Smooth muscle cell (in vitro differentiated cells): ENCODE measurements around the gene CELA2B. TPM values are rescaled to one million over a fixed set of nuclear protein-coding genes. Genes with fewer than 3 reads are reported as not detected.

ENCODE experiments used
- DNase-seq: peaks from one replicate; lab custom pipeline; 2025; ENCODE audit not compliant: unreplicated experiment; lab: John Stamatoyannopoulos, UW
- H2AFZ ChIP-seq: fragments of 200-600 bp; sonication (generic); 2 replicates; pipeline ENCODE4 v1.6.0; 2016; ENCODE audit warnings: antibody characterized with exemption, low read depth, mild to moderate bottlenecking
- H3F3A ChIP-seq: fragments of 200-600 bp; sonication (generic); 2 replicates; pipeline ENCODE4 v1.6.0; 2017; ENCODE audit warnings: antibody characterized with exemption, low read depth
- H3K27ac ChIP-seq: fragments of 200-600 bp; sonication (generic); 2 replicates; pipeline ENCODE4 v1.5.1; 2016; ENCODE audit warnings: low read depth, mild to moderate bottlenecking
- H3K27me3 ChIP-seq: fragments of 200-600 bp; sonication (generic); 2 replicates; pipeline ENCODE4 v1.6.1; 2016; ENCODE audit warnings: low read depth, mild to moderate bottlenecking
- H3K36me3 ChIP-seq: fragments of 200-600 bp; sonication (generic); 2 replicates; pipeline ENCODE4 v1.5.1; 2016; ENCODE audit warnings: low read depth
- H3K4me1 ChIP-seq: fragments of 200-600 bp; sonication (generic); 2 replicates; pipeline ENCODE4 v1.5.1; 2016; ENCODE audit warnings: low read depth
- H3K4me2 ChIP-seq: fragments of 200-600 bp; sonication (generic); 2 replicates; pipeline ENCODE4 v1.6.0; 2016; ENCODE audit warnings: mild to moderate bottlenecking
- H3K4me3 ChIP-seq: fragments of 200-600 bp; sonication (generic); 2 replicates; pipeline ENCODE4 v1.5.1; 2016; ENCODE audit warnings: mild to moderate bottlenecking
- H3K79me2 ChIP-seq: fragments of 200-600 bp; sonication (generic); 2 replicates; pipeline ENCODE4 v1.6.0; 2016; ENCODE audit warnings: low read depth, mild to moderate bottlenecking
- H3K9ac ChIP-seq: fragments of 200-600 bp; sonication (generic); 2 replicates; pipeline ENCODE4 v1.6.0; 2016; ENCODE audit warnings: low read depth
- H3K9me3 ChIP-seq: fragments of 200-600 bp; sonication (generic); replicated peaks from 2 replicates; pipeline ENCODE4 v1.5.1; 2016; ENCODE audit warnings: low read depth
- H4K20me1 ChIP-seq: fragments of 200-600 bp; sonication (generic); 2 replicates; pipeline ENCODE4 v1.6.0; 2016; ENCODE audit warnings: low read depth
- WGBS: methylation state at CpG from one replicate; pipeline ENCODE4 v1.1.7; 2016; ENCODE audit warnings: low lambda C conversion rate; 5-methylcytosine and 5-hydroxymethylcytosine counted together
- polyA plus RNA-seq: library from polyadenylated mRNA; unstranded; fragments of >200 nt; fragmentation: Nextera tagmentation; extraction: Ambion mirVana; gene quantifications from 2 replicates; pipeline ENCODE4 v1.2.1, GENCODE V29; 2016
- total RNA-seq: library from RNA; depleted of rRNA; stranded (reverse); fragments of >200 nt; gene quantifications from 2 replicates; pipeline ENCODE4 v1.2.3, GENCODE V29; 2014
- TF ChIP-seq, protein P1 (sequence below): fragments of 200-600 bp; sonication (generic); IDR thresholded peaks from 2 replicates; pipeline ENCODE4 v1.5.1; 2017; ENCODE audit warnings: borderline replicate concordance, mild to moderate bottlenecking, antibody characterized with exemption; ENCODE audit not compliant: insufficient read depth, poor library complexity, severe bottlenecking

The CELA2B gene
- total and polyA plus RNA-seq, 2 experiments from 2014 or later: not detected

DNA sequence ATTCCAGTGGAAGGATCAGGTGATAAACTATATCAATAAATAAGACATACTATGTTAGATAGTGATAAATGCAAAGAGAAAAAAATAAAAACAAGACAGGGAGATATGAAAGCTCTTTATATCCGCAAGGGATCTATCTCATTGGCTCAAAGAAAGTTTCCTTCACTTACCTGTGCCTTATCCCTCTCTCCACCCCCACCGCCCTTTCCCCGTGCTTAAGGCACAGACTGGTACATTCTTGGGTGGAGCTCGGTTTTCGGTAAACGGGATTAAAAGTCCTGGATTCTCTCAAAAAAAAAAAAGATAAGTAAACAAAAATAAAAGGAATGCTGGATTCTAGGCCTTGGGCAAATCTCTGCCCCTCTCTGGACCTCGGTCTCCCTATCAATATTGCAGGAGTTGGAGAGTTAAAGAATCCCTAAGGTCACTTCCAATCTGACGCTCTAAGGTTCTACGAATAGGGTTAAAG lies 50.2 kb downstream of the CELA2B start:
- DNase-seq: no peak
- Histone ChIP-seq H3F3A (peaks cover 8% of the 10 kb centered on the region), H3K27ac (peak overlapping the region; percentile 99), H3K9me3 (no peaks in the 10 kb centered on the region), H3K4me2 (peak overlapping the region; percentile 79), H2AFZ (peak overlapping the region; percentile 49), H4K20me1 (peaks cover 6% of the 10 kb centered on the region), H3K9ac (peak overlapping the region; percentile 67), H3K36me3 (no peaks in the 10 kb centered on the region), H3K27me3 (no peaks in the 10 kb centered on the region), H3K4me1 (peaks cover 27% of the 10 kb centered on the region), H3K79me2 (peaks cover 36% of the 10 kb centered on the region), H3K4me3 (peak overlapping the region; percentile 87)
- TF ChIP-seq, protein P1, sequence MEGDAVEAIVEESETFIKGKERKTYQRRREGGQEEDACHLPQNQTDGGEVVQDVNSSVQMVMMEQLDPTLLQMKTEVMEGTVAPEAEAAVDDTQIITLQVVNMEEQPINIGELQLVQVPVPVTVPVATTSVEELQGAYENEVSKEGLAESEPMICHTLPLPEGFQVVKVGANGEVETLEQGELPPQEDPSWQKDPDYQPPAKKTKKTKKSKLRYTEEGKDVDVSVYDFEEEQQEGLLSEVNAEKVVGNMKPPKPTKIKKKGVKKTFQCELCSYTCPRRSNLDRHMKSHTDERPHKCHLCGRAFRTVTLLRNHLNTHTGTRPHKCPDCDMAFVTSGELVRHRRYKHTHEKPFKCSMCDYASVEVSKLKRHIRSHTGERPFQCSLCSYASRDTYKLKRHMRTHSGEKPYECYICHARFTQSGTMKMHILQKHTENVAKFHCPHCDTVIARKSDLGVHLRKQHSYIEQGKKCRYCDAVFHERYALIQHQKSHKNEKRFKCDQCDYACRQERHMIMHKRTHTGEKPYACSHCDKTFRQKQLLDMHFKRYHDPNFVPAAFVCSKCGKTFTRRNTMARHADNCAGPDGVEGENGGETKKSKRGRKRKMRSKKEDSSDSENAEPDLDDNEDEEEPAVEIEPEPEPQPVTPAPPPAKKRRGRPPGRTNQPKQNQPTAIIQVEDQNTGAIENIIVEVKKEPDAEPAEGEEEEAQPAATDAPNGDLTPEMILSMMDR: no peak
- WGBS: 7% methylated on average over 9 of the region's 9 CpGs

DNA sequence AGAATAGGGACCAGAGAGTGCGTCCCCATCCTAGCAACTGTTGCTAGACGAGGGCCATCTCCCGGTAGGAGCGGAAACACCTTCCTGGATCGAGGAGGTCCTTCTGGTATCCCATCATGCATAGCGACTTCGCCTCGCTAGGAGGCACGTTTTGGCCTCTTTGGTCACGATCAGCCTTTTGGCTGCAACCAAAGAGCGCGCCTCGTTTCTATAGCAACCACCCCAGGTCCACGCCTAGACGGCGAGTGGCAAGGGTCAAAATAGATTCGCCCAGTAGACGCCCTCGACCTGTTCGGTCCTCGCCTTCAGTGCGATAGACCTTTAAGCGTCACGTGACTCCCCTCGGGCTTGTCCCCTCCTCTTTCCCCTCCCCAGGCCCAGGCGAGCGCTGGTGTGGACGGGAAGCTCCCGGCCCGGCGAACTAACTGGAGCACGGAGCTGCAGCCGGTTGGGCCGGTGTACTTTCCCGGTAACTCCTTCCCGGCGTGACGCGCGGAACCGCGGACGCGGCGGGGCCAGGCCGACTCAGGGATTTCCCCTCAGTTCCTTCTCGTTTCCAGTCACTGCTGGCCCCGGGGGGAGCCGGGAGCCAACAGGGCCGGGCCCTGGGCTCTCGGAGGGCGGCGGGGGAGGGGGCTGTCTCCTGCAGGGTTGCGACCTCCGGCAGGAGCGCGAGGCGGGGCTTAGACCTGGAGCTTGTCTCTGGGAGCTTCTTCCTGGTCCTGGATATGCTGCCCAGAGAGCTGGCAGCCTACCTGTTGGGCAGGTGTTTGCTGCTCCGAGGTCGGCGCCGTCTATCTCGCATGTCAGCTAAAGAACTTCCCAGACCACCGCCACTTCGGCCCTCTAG lies 50.8 kb downstream of the CELA2B start, which contains the start of gene DNAJC16:
Gene DNAJC16 (plus strand): TSS at position 359 of the 850 bp plus-strand sequence. CDS start 2,258 bp downstream, outside the sequence.
- peak; percentile 91 for DNase-seq
- TF ChIP-seq, protein P1: no peak
- peak within 1 kb of the TSS; percentile 79 for H2AFZ ChIP-seq
- H3K4me3 ChIP-seq: peak within 1 kb of the TSS; percentile 87
- peaks cover 8% of the 10 kb centered on the region for H4K20me1 ChIP-seq
- H3K4me2 ChIP-seq: peak within 1 kb of the TSS; percentile 95
- WGBS: under 1% methylated on average over 46 of the region's 65 CpGs
- H3K36me3 ChIP-seq: no peaks in the 10 kb centered on the region
- H3K9me3 ChIP-seq: no peaks in the 10 kb centered on the region
- H3K79me2 ChIP-seq: peaks cover 39% of the 10 kb centered on the region
- H3K27ac ChIP-seq: peak within 1 kb of the TSS; percentile 99
- peaks cover 8% of the 10 kb centered on the region for H3F3A ChIP-seq
- H3K4me1 ChIP-seq: peaks cover 27% of the 10 kb centered on the region
- H3K27me3 ChIP-seq: no peaks in the 10 kb centered on the region
- peak within 1 kb of the TSS; percentile 95 for H3K9ac ChIP-seq

DNA sequence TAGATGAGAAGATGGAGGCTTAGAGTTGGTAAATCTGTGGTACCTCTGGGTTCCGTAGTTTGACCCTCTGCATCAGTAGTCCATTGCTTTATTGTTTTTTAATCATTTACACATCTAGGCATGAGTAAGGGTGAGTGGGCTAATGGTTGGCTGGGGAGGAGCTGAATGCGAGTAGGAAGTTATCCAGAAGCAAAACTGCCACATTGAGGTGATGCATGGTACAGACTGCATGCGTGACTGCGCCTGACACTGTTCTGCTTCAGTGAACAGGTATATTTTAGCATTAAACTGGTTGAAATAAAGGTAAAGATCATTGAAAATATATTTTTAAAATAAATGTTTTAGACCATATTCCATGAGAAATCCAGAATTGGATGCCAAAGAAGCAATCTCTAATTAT lies 55.1 kb downstream of the CELA2B start:
- H3K27me3 ChIP-seq: no peaks in the 10 kb centered on the region
- peaks cover 22% of the 10 kb centered on the region for H4K20me1 ChIP-seq
- H3F3A ChIP-seq: peaks cover under 1% of the 10 kb centered on the region
- peaks cover 48% of the 10 kb centered on the region for H3K79me2 ChIP-seq
- no peak overlapping the region for H3K9ac ChIP-seq
- no peak overlapping the region for H3K4me2 ChIP-seq
- no peak overlapping the region for H2AFZ ChIP-seq
- peaks cover 14% of the 10 kb centered on the region for H3K4me1 ChIP-seq
- H3K27ac ChIP-seq: no peak overlapping the region
- H3K36me3 ChIP-seq: no peaks in the 10 kb centered on the region
- TF ChIP-seq, protein P1: no peak
- H3K9me3 ChIP-seq: no peaks in the 10 kb centered on the region
- no peak overlapping the region for H3K4me3 ChIP-seq
- WGBS: 96% methylated on average over 4 of the region's 4 CpGs
- no peak for DNase-seq
